BJ (cell line): ENCODE results near the gene TMEM176A. TPM values are rescaled to one million over a fixed set of nuclear protein-coding genes. Genes with fewer than 3 reads are reported as not detected.

ENCODE experiments used
- CTCF ChIA-PET: fragments of 350-600 bp; formaldehyde crosslinking; extraction: SDS; loops from one replicate; lab custom pipeline; 2021; ENCODE audit warnings: antibody characterized with exemption, inconsistent platforms; lab: Yijun Ruan, JAX
- POLR2A ChIA-PET: fragments of 300-600 bp; sonication (Branson Sonifier 250); formaldehyde crosslinking; extraction: SDS; loops from one replicate; lab custom pipeline; 2021; ENCODE audit warnings: antibody characterized with exemption; lab: Charles Lee
- DNase-seq: peaks from one replicate; pipeline ENCODE4 v3.0.0-alpha.2; 2011; ENCODE audit warnings: low read depth
- H3K27me3 ChIP-seq: 2 replicates; pipeline ENCODE4 v1.6.0; 2011; ENCODE audit warnings: low read length; ENCODE audit not compliant: control insufficient read depth, insufficient read depth
- H3K36me3 ChIP-seq: 2 replicates; pipeline ENCODE4 v1.5.1; 2011; ENCODE audit warnings: low read length; ENCODE audit not compliant: control insufficient read depth, insufficient read depth
- H3K4me3 ChIP-seq: 2 replicates; pipeline ENCODE4 v1.5.1; 2011; ENCODE audit warnings: low read depth, mild to moderate bottlenecking, control low read depth, low read length
- CTCF ChIP-seq: IDR thresholded peaks from 2 replicates; pipeline ENCODE4 v1.5.1; 2011; ENCODE audit warnings: low read depth, mild to moderate bottlenecking, control low read depth, inconsistent platforms, low read length, moderate library complexity; ENCODE audit not compliant: insufficient read depth
- polyA plus RNA-seq: library from polyadenylated mRNA; depleted of rRNA; stranded (reverse); fragments of >200 nt; gene quantifications from 2 replicates; pipeline ENCODE4 v1.2.3, GENCODE V29; 2011

Gene TMEM176A
- polyA plus RNA-seq, 1 experiment = not detected

- no peak for TF ChIP-seq CTCF
- no peaks in the 10 kb centered on the region for H3K36me3 ChIP-seq
- no peak for DNase-seq
- no peaks in the 10 kb centered on the region for H3K27me3 ChIP-seq
- no peak overlapping the region for H3K4me3 ChIP-seq
- CTCF ChIA-PET = no interaction called here
- POLR2A ChIA-PET = no interaction called here
These were observed 27.8 kb downstream of the TMEM176A start for GRCh38 chr7:150828384-150828783.

GRCh38 chr7:150829426-150829825, 28.9 kb downstream of the TMEM176A start:
- Histone ChIP-seq H3K36me3 (no peaks in the 10 kb centered on the region), H3K27me3 (no peaks in the 10 kb centered on the region), H3K4me3 (no peak overlapping the region)
- CTCF ChIA-PET = no interaction called here
- POLR2A ChIA-PET = no interaction called here
- no peak for TF ChIP-seq CTCF
- DNase-seq = no peak

- TF ChIP-seq CTCF = no peak
These were observed 30.4 kb downstream of the TMEM176A start for GRCh38 chr7:150830937-150831336.

GRCh38 chr7:150831851-150832250, 31.3 kb downstream of the TMEM176A start:
- Histone ChIP-seq H3K36me3 (no peaks in the 10 kb centered on the region), H3K27me3 (no peaks in the 10 kb centered on the region), H3K4me3 (no peak overlapping the region)
- DNase-seq = no peak
- ChIA-PET CTCF (no interaction called here), POLR2A (no interaction called here)
- TF ChIP-seq CTCF = no peak

More at GRCh38 chr7:150830937-150831336, 30.4 kb downstream of the TMEM176A start:
- Histone ChIP-seq H3K36me3 (no peaks in the 10 kb centered on the region), H3K4me3 (no peak overlapping the region), H3K27me3 (no peaks in the 10 kb centered on the region)
- ChIA-PET CTCF (no interaction called here), POLR2A (no interaction called here)
- no peak for DNase-seq

- ChIA-PET POLR2A (no interaction called here), CTCF (no interaction called here)
- no peak for TF ChIP-seq CTCF
- no peak overlapping the region for H3K4me3 ChIP-seq
- H3K36me3 ChIP-seq = no peaks in the 10 kb centered on the region
- no peak for DNase-seq
- no peaks in the 10 kb centered on the region for H3K27me3 ChIP-seq
These were observed 34.5 kb downstream of the TMEM176A start for GRCh38 chr7:150835019-150835418.
